Mammary epithelial cell (primary cell): ENCODE results near the gene UGT1A1.

Source experiments
- EZH2 ChIP-seq: IDR thresholded peaks from 2 replicates; pipeline ENCODE4 v1.6.1; 2012; ENCODE audit warnings: low read length, inconsistent platforms, borderline replicate concordance
- TF ChIP-seq, protein P1 (sequence below), 2 donors: IDR thresholded peaks in 1 of 2; conservative IDR thresholded peaks in 1 of 2; 2 replicates each; pipeline ENCODE4 v1.5.1; 2011 to 2012; ENCODE audit warnings: inconsistent platforms in 2 of 2, low read length in 2 of 2, mild to moderate bottlenecking in 2 of 2, control low read depth in 1 of 2, low read depth in 1 of 2; ENCODE audit not compliant: insufficient read depth in 1 of 2; ENCODE audit errors: extremely low read depth in 1 of 2

DNA sequence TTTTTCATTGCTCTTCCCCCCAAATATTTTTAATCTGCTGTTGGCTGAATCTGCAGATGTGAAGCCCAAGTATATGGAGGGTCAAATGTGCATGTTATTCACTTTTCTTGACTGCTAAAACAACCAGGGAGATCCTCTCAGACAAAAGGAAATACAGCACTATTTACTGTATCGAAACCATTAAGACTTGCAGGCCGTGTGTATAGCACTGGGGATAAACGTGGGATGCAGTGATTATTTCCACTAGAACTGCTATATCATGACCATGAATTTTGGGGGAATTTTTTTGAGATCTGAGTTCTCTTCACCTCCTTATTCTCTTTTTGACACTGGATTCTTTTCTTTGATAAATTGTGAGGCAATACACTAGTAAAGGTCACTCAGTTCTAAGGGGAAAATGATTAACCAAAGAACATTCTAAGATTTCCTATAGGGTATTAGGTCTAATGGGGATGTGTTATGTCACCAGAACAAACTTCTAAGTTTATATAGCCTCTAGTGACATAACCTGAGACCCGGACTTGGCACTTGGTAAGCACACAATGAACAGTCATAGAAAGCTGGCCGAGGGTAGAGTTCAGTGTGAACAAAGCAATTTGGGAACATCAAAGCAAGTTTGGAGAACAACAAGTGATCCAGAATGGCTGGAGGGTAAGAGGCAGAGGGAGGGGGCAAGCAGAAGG is 14.9 kb upstream of the UGT1A1 start:
- TF ChIP-seq, protein P1, sequence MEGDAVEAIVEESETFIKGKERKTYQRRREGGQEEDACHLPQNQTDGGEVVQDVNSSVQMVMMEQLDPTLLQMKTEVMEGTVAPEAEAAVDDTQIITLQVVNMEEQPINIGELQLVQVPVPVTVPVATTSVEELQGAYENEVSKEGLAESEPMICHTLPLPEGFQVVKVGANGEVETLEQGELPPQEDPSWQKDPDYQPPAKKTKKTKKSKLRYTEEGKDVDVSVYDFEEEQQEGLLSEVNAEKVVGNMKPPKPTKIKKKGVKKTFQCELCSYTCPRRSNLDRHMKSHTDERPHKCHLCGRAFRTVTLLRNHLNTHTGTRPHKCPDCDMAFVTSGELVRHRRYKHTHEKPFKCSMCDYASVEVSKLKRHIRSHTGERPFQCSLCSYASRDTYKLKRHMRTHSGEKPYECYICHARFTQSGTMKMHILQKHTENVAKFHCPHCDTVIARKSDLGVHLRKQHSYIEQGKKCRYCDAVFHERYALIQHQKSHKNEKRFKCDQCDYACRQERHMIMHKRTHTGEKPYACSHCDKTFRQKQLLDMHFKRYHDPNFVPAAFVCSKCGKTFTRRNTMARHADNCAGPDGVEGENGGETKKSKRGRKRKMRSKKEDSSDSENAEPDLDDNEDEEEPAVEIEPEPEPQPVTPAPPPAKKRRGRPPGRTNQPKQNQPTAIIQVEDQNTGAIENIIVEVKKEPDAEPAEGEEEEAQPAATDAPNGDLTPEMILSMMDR (conservative IDR thresholded peaks at IDR 0.05 in 1 of 2, IDR thresholded peaks at IDR 0.05 in 1 of 2; ENCODE audit: extremely low read depth in 1 of 2, insufficient read depth in 1 of 2, low read depth in 1 of 2, low read length in 2 of 2), result no peak
- no peak for TF ChIP-seq EZH2
